ENCODE measurements around the gene PHF2.
"Not testable (repeated sequence)": the region's sequence is repeated elsewhere in the genome, so short reads cannot be mapped to it uniquely, and the experiment has no call there.

Gene PHF2

DNA sequence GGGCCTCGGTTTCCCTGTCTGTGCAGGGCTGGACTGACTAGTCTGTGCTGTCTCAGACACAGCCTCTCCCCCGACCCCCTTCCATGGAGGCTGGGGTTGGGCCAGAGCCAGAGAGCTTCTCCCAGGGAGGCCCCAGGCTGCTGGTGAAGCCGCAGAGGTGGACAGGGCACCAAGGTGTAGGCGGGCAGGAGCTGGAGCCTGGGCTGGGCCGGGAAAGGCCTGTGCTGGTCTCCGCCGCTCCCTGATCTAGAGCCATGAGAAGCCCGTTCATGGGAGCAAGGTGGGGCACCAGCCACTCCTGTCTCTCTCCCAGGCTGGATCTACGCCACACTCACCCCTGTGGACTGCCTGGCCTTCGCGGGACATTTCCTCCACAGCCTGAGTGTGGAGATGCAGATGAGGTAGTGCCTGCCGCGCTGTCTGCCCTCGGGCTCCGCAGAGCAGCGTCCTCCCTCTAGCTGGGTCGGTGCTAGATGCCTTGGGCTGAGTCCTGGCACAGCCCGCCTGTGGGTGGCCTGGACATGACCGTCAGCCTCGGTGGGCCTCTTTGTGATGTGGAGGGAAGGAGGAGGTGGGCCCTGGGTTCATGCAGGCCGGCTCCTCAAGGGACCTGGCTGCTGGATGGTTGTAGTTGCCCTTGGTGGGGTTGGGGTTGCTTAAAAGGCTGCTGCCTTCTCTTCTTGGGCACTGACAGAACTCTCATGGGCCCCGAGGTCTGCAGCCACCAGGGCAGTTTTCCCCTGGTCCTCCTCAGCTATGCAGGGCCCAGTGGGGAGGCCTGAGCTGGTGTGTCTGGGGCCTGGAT lies 79.4 kb downstream of the PHF2 start:
- DNase-seq, result no peak

- DNase-seq, result no peak
Measured at GRCh38 chr9:93656426-93657239, 80.2 kb downstream of the PHF2 start.

DNA sequence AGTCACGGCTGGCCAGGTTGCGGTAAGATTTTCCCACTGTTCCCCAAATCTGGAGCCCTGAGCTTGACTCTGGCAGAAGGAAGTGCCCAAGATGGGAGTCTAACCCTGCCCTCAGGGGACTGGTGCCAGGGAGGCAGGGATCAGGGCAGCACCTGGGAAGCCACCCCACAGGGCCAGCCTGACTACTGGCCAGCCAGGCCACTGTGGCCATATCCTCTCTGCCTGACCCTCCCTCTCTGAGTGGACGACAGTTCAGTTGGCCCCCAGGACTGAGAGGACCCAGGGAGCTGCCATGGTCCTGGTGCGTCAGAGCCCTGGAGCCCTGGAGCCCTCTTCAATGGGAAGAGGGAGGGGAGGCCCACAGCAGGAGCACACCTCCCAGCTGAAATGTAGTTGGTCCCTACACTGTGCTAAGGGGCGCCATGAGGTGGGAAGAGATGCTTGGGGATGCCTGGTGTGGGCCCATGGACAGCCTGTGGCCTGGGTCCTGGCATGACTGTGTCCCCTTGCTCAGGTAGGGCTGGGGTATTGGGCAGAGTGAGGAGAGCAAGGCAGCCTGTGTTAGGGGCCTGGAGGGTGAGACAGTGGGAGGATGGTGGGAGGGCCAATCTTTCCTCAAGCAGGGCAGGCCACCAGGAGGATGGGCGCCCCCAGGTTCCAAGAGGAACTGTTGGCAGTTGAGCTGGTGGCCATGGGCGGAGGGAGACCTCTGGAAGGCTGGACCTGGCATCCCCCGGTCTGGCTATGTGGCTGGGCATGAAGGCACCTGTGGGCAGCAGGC lies 81.1 kb downstream of the PHF2 start:
- DNase-seq, result no peak

DNA sequence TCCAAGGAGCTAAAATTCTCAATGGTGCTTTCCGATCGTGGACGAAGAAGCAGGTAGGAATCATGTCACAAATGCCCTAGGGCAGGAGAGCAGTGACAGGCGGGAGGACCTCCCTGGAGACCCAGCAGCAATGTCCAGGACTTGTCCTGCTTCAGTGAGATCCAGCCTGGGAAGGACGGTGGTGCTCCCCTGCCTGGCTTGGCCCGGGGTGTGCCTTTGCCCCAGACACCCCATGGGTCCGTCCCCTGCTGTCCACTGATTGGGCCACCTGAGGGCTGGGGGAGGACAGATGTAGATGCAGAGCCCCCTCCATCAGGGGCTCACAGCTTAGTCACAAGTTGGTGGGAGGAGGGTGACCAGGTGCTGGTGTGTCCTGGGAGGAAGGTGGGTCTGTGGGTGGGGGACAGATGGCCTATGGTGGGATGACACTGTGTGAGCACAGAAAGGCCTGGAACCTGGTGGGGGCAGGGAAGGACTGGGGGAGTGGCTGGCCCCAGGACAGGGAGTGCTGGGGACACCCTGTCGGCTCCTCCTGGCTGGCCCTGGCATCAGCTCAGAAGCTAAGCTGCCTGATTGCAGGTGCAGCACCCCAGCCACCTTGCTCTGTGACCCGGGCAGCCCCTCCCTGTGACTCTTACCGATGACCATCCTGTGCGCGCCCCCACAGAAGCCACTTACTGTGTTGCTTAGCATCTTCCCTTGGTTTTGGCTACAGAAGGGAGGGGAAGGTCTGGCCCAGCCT lies 82.0 kb downstream of the PHF2 start:
- DNase-seq, result no peak

- no peak for DNase-seq
Measured at GRCh38 chr9:93659044-93659836, 82.9 kb downstream of the PHF2 start.

- no peak for DNase-seq
Measured at GRCh38 chr9:93659837-93660177, 83.4 kb downstream of the PHF2 start.

- no peak for DNase-seq
Measured at GRCh38 chr9:93660352-93661046, 84.1 kb downstream of the PHF2 start.

DNA sequence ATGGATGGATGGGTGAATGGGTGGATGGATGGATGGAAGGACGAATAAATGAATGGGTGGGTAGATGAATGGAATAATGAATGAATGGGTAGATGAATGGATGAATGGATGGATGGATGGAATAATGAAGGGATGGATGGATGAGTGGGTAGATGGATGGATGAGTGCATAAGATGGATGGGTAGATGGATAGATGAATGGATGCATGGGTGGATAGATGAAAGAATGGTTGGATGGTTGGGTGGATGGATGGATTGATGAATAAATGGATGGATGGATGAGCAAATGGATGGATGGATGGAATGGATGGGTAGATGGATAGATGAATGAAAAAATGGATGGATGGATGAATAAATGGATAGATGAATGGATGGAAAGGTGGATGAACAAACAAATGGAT lies 85.2 kb downstream of the PHF2 start:
- DNase-seq, result no peak

GRCh38 chr9:93662016-93662638 lies 85.7 kb downstream of the PHF2 start:
- DNase-seq, result no peak

DNA sequence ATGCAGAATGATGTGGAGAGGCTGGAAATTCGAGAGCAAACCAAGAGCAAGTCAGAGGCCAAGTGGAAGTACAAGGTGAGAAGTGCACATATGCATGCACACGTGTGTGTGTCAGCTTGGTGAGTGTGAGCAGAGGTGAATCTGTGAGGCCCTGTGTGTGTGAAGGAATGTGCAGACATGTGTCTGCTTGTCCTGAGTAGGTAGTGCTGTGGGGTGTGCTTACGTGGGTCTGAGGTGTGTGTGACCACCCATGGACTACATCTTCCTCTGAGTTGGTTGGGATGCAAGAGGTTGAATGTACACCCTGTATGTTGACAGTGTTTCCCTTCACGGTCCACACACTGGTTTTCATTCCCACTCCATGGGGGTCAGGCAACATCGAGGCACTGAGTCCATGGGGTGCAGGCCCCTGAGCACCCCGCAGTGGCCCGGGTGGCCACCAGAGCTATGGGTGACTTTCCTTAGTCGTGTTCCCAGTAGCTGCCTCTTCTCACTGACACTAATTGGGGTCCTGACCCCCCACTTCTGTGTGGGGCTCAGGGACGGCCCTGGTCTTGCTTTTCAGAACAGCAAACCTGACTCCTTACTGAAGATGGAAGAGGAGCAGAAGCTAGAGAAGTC lies 86.7 kb downstream of the PHF2 start:
- DNase-seq, result no peak

GRCh38 chr9:93663877-93664548 lies 87.6 kb downstream of the PHF2 start:
- no peak for DNase-seq

DNA sequence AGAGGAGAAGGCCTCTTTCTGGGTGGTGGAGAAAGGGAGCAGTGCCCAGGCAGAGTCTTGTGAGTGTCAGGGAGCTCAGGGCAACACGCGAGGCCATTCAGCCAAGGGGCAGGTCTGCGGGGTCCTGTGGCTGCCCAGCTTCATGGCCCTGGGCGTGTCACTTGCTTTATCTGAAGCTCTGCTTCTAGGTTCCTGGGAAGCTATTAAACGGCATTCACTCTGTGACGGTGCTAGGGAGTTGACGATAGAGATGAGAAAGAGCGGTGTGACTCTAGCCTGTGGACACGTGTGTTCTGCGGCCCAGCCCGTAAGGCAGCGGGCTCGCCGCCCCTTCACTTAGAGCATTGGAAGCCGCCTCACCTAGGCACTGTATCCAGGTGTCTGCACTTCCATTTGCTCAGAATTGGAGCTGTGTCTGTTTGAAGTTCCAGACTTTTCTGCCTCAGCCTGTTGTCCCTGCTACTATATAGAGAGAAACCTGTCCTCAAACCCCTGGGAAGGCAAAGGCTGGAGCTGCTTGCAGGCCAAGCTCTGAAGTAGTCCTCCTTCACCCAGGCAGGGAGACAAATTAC lies 88.3 kb downstream of the PHF2 start:
- DNase-seq, result no peak

GRCh38 chr9:93665128-93665636 lies 88.8 kb downstream of the PHF2 start:
- no peak for DNase-seq

- no peak for DNase-seq
Measured at GRCh38 chr9:93665637-93666438, 89.5 kb downstream of the PHF2 start.

DNA sequence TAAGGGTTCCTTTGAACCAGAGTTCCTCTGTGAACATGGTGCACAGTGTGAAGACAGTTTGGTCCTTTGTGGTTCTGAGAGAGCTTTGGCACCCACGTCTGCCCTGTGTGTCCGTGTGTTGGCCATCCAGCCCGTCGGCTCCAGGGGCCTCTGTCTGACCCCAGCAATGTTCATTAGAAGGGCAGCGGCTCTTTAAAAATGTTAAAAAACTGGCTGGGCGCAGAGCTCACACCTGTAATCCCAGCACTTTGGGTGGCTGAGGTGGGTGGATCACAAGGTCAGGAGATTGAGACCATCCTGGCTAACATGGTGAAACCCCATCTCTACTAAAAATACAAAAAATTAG lies 90.0 kb downstream of the PHF2 start:
- not testable (repeated sequence) for DNase-seq

GRCh38 chr9:93667006-93667405 lies 90.6 kb downstream of the PHF2 start:
- no peak for DNase-seq

- no peak for DNase-seq
Measured at GRCh38 chr9:93667627-93668026, 91.2 kb downstream of the PHF2 start.

GRCh38 chr9:93668261-93668871 lies 92.0 kb downstream of the PHF2 start:
- no peak for DNase-seq
